ENCODE measurements around the gene SPATA9.

- TF ChIP-seq ZBTB40 (IDR thresholded peaks at IDR 0.05) (no peak), ZBTB40 (CRISPR knock-in tag; IDR thresholded peaks at IDR 0.05) (no peak), FOXP4 (CRISPR knock-in tag; IDR thresholded peaks at IDR 0.05; ENCODE audit: borderline replicate concordance) (no peak), CTCF (IDR thresholded peaks at IDR 0.05 in 2 of 3, conservative IDR thresholded peaks at IDR 0.05 in 1 of 3; ENCODE audit: insufficient read depth in 2 of 3, low read depth in 1 of 3, low read length in 3 of 3) (no peak)
Measured at GRCh38 chr5:95638632-95639031, 44.2 kb downstream of the SPATA9 start.
